Duodenal mucosa (tissue), 2 donors: ENCODE results near the gene ZC3H18.

Source experiments
- H3K27ac ChIP-seq: one replicate; pipeline ENCODE4 v1.7.0; 2013; ENCODE audit warnings: low read depth, low read length
- H3K27me3 ChIP-seq, 2 donors: one replicate each; pipeline ENCODE4 v1.7.0; 2013; ENCODE audit warnings: low read length in 2 of 2, control low read depth in 1 of 2; ENCODE audit not compliant: insufficient read depth in 2 of 2, control insufficient read depth in 1 of 2
- H3K36me3 ChIP-seq, 2 donors: one replicate each; pipeline ENCODE4 v1.7.0; 2013; ENCODE audit warnings: low read length in 2 of 2, control low read depth in 1 of 2; ENCODE audit not compliant: insufficient read depth in 2 of 2, control insufficient read depth in 1 of 2
- H3K4me1 ChIP-seq, 2 donors: one replicate each; pipeline ENCODE4 v1.7.0; 2013; ENCODE audit warnings: low read length in 2 of 2, control low read depth in 1 of 2; ENCODE audit not compliant: insufficient read depth in 2 of 2, control insufficient read depth in 1 of 2
- H3K4me3 ChIP-seq, 2 donors: one replicate each; pipeline ENCODE4 v1.7.0; 2013; ENCODE audit warnings: low read length in 2 of 2, low read depth in 1 of 2
- H3K9ac ChIP-seq, 2 donors: one replicate each; pipeline ENCODE4 v1.7.0; 2013; ENCODE audit warnings: low read length in 2 of 2, low read depth in 1 of 2
- H3K9me3 ChIP-seq, 2 donors: one replicate each; pipeline ENCODE4 v1.7.0; 2013; ENCODE audit warnings: low read length in 2 of 2, control low read depth in 1 of 2; ENCODE audit not compliant: control insufficient read depth in 1 of 2

ZC3H18 gene

DNA sequence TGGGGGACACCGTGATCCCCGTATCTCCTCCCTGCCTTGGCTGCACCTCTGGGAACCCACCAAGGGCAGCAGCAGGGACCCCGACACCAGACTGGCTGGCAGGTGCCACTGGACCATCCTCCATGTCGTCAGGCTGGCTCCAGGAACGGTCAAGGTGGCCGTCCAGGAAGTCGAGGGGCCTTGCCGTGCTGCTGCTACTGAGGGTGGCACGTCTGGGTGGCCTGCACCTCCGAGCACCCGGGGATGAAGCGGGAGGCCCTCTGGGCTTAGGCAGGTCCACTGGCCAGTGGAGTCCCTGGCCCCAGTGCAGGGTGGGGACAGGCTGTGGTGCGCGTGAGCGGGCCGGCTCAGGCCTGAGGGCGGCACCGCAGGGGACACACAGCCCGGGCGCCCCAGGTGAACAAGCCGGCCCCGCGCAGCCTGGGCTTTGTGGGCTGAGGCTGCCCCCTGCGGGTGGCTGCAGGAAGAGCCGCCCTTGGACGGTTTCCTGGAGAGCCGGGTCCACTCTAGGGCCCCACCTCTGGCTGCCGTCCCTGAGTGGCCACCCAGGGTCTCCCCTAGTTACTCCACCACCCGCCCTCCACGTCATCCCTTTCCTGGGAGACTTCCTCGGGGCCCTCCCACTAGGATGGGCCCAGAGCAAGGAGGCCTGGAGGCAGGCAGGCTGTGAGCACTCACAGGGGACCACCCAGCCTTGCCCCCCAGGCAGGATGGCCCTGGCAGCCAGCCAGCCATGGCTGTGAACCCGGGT lies 42.8 kb upstream of the ZC3H18 start:
- Histone ChIP-seq H3K36me3 (peaks cover 13 to 37% of the 10 kb centered on the region in 2 donors), H3K4me1 (peaks cover 31 to 40% of the 10 kb centered on the region in 2 donors), H3K27ac (no peak overlapping the region)

DNA sequence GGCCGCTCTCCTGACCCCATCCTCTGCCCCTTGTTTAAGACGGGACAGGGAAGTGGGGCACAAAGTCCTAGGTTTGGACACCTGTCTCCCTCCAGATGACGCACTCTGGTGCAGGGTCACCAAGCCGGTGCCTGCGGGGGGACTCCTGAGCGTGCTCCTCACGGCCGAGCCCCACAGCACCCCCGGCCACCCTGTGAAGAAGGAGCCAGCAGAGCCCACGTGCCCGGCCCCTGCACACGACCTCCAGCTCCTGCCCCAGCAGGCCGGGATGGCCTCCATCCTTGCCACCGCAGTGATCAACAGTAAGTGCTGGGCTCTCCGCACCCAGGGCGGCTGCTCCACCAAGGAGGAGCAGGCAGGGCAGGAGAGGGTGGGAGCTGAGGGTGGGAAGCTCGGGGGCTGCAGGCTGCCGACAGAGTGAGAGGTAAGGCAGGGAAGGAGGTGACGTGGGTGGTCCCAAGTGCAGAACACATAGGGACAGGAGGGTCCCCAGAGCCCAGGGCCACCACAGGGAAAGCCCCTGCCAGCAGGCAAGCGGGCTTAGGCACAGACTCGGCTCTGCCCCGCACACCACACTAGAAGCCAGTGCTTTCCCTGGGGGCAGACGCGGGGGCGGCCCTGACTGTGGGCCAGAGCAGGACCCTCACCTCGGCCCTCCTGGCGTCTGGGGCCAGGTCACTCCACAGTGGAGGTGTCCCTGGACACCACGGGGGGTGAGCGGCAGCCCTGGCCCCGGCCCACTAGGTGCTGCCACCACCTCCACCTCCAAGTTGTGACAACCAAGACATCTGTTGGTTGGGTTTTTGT lies 42.1 kb upstream of the ZC3H18 start:
- Histone ChIP-seq H3K9me3 (no peaks in the 10 kb centered on the region), H3K27me3 (no peaks in the 10 kb centered on the region), H3K4me1 (peaks cover 31 to 40% of the 10 kb centered on the region in 2 donors), H3K27ac (no peak overlapping the region), H3K9ac (peak overlapping the region in 1 of 2 donors; percentile 10), H3K36me3 (peaks cover 13 to 37% of the 10 kb centered on the region in 2 donors), H3K4me3 (no peak overlapping the region)

More for the DNA sequence above, 42.8 kb upstream of the ZC3H18 start:
- Histone ChIP-seq H3K4me3 (no peak overlapping the region), H3K9ac (peak overlapping the region; percentile 10 to 38), H3K9me3 (no peaks in the 10 kb centered on the region), H3K27me3 (no peaks in the 10 kb centered on the region)

GRCh38 chr16:88528902-88529318 lies 41.3 kb upstream of the ZC3H18 start:
- H3K4me3 ChIP-seq, result no peak overlapping the region
- peaks cover 13 to 37% of the 10 kb centered on the region in 2 donors for H3K36me3 ChIP-seq
- H3K9me3 ChIP-seq, result no peaks in the 10 kb centered on the region
- H3K27ac ChIP-seq, result no peak overlapping the region
- H3K9ac ChIP-seq, result no peak overlapping the region
- peaks cover 31 to 35% of the 10 kb centered on the region in 2 donors for H3K4me1 ChIP-seq
- H3K27me3 ChIP-seq, result no peaks in the 10 kb centered on the region

DNA sequence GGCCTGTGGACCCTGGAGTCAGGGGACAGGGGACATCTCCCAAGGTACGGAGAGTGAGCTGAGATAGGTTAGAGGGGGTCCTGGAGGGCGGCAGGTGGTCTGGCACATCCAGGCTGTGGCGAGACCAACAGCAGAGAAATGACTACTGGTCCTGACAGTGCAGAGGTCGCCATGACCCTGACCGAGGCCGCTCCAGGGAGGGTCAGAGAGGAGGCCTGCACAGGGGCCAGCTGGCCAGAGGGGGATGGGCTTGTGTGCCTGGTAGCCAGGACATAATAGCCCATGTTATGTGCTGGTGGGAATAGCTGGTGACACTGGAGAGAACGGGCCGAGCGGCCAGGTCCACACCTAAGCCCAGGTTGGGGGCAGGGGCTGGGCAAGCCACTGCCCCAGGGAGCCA lies 40.6 kb upstream of the ZC3H18 start:
- peaks cover 26 to 28% of the 10 kb centered on the region in 2 donors for H3K4me1 ChIP-seq

DNA sequence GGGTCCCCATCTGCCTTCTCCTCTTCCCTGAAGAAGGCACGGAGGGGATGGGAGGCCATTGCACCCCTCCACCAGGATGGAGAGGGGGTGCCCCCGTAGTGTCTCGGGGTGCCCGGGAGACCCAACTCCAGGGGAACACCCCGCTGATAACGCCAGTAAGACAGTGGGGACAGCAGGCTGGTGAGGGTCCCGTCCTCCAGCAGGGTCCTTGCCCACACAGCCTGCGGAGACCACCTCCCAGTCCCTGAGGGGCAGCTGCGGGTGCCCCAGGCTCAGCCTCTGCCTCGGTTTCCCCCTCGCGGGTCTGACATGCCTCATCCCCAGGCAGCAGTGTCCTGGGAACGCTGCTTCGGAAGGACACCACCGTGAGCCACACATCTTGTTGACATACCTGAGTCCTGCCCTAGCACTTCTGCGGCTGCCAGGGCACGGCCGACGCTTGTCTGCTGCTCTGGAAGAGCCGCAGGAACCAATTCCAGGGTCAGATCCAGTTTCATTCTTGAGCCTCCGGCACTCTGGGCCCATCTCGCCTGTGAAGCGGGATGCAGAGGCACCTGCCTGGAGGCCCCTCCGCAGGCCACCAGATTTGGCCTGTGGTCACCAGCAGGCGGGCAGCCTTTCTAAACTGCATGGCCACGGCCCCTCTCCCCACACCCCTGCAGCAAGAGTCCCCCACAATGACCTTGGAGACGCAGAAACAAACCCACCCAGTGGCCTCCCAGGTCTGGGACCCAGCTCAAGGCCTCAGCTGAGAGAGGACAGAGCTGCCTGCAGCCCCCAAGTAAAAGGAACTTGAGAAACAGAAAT lies 39.9 kb upstream of the ZC3H18 start:
- Histone ChIP-seq H3K9me3 (no peaks in the 10 kb centered on the region), H3K4me1 (peaks cover 23 to 28% of the 10 kb centered on the region in 2 donors), H3K27me3 (no peaks in the 10 kb centered on the region), H3K9ac (no peak overlapping the region), H3K4me3 (no peak overlapping the region), H3K27ac (no peak overlapping the region), H3K36me3 (peaks cover 15 to 42% of the 10 kb centered on the region in 2 donors)

More for the DNA sequence above, 40.6 kb upstream of the ZC3H18 start:
- Histone ChIP-seq H3K27me3 (no peaks in the 10 kb centered on the region), H3K36me3 (peaks cover 13 to 37% of the 10 kb centered on the region in 2 donors), H3K9me3 (no peaks in the 10 kb centered on the region), H3K4me3 (no peak overlapping the region), H3K27ac (no peak overlapping the region), H3K9ac (no peak overlapping the region)

DNA sequence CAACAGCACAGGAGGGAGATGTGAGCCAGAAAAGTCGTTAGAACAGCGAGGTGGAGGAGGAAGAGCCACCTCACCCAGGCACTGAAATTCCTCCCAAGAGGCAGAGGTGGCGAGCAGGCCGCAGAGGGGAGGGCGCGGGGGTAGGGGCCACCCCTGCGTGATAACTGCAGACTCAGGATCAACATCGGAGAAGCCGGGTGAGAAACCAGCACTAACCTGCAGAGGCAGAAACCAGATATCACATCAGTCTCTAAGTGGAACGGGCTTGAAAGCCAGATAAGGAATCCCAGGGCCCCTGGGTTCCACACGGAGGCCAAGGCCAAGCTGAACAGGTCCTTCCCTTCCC lies 39.4 kb upstream of the ZC3H18 start:
- Histone ChIP-seq H3K4me1 (peaks cover 21 to 26% of the 10 kb centered on the region in 2 donors), H3K27me3 (no peaks in the 10 kb centered on the region), H3K4me3 (no peak overlapping the region), H3K9ac (no peak overlapping the region), H3K36me3 (peaks cover 17 to 47% of the 10 kb centered on the region in 2 donors), H3K9me3 (no peaks in the 10 kb centered on the region), H3K27ac (no peak overlapping the region)

- no peak overlapping the region for H3K27ac ChIP-seq
- H3K4me1 ChIP-seq, result peaks cover 16 to 21% of the 10 kb centered on the region in 2 donors
- H3K36me3 ChIP-seq, result peaks cover 17 to 47% of the 10 kb centered on the region in 2 donors
Measured at GRCh38 chr16:88531346-88531745, 38.9 kb upstream of the ZC3H18 start.

DNA sequence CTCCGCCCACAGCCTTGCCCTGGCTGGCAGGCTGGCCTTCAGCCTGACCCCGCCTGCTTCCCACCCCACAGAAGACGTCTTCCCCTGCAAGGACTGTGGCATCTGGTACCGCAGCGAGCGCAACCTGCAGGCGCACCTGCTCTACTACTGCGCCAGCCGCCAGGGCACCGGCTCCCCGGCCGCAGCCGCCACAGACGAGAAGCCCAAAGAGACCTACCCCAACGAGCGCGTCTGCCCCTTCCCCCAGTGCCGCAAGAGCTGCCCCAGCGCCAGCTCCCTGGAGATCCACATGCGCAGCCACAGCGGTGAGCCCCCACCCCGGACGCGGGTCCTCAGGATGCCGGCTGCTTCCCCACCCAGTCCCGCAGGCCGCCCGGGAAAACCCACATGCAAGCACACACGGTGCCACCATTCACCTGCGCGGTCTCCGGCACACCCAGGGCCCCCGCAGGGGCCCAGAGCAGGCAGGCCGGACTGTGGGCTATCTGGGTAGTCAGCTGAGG lies 38.2 kb upstream of the ZC3H18 start:
- peaks cover 17 to 47% of the 10 kb centered on the region in 2 donors for H3K36me3 ChIP-seq
- no peaks in the 10 kb centered on the region for H3K27me3 ChIP-seq
- H3K4me1 ChIP-seq, result peaks cover 10 to 14% of the 10 kb centered on the region in 2 donors
- H3K4me3 ChIP-seq, result no peak overlapping the region
- H3K9me3 ChIP-seq, result no peaks in the 10 kb centered on the region
- H3K27ac ChIP-seq, result no peak overlapping the region
- H3K9ac ChIP-seq, result no peak overlapping the region

More at GRCh38 chr16:88531346-88531745, 38.9 kb upstream of the ZC3H18 start:
- no peaks in the 10 kb centered on the region for H3K27me3 ChIP-seq
- H3K9ac ChIP-seq, result no peak overlapping the region
- H3K4me3 ChIP-seq, result no peak overlapping the region
- H3K9me3 ChIP-seq, result no peaks in the 10 kb centered on the region

DNA sequence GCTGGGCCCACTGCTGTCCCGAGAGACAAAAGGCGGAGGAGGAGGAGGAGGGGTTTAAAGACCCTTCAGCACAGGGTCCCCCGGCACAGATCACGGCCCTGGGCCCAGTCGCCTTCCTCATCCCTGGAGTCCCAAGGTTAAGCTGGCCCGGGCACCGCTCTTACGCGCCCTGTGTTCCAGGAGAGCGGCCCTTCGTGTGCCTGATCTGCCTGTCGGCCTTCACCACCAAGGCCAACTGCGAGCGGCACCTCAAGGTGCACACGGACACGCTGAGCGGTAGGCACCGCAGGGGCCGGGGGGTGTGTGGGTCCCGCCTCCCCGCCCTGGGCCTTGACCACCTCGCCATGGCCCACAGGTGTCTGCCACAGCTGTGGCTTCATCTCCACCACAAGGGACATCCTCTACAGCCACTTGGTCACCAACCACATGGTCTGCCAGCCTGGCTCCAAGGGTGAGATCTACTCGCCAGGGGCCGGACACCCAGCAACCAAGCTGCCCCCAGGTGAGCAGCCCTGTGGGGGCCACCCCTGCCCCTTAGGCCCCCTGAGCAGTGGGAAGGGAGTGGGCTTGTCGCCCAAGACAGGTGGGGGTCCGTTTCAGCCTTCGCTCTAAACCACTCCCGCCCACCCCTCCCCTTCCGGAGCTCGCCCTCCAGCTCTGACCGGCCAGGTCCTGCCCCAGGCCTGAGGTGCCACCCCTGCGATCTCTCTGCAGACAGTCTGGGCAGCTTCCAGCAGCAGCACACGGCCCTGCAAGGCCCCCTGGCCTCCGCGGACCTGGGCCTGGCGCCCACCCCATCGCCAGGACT lies 37.6 kb upstream of the ZC3H18 start:
- no peaks in the 10 kb centered on the region for H3K27me3 ChIP-seq
- no peaks in the 10 kb centered on the region for H3K9me3 ChIP-seq
- no peak overlapping the region for H3K4me3 ChIP-seq
- no peak overlapping the region for H3K27ac ChIP-seq
- H3K9ac ChIP-seq, result no peak overlapping the region
- peaks cover 6 to 10% of the 10 kb centered on the region in 2 donors for H3K4me1 ChIP-seq
- peaks cover 17 to 47% of the 10 kb centered on the region in 2 donors for H3K36me3 ChIP-seq
